GM12878 (cell line): ENCODE data around the gene TMSB10. TPM values are rescaled to one million over a fixed set of nuclear protein-coding genes. Genes with fewer than 3 reads are reported as not detected.
A peak's percentile ranks its signal among the peaks of the same experiment; 100 is the strongest.

ENCODE experiments used
- ATF2 ChIP-seq: IDR thresholded peaks from 2 replicates; pipeline ENCODE4 v1.6.1; 2012; ENCODE audit warnings: low read length, inconsistent platforms
- BCL11A ChIP-seq: IDR thresholded peaks from 2 replicates; pipeline ENCODE4 v1.6.1; 2011; ENCODE audit warnings: low read depth, low read length
- DPF2 ChIP-seq: fragments of 450-650 bp; IDR thresholded peaks from 2 replicates; pipeline ENCODE4 v1.6.1; 2017; ENCODE audit warnings: mild to moderate bottlenecking
- FOXM1 ChIP-seq: IDR thresholded peaks from 2 replicates; pipeline ENCODE4 v1.6.1; 2012; ENCODE audit warnings: low read depth, mild to moderate bottlenecking, inconsistent platforms, low read length, moderate library complexity
- JUND ChIP-seq: IDR thresholded peaks from 2 replicates; pipeline ENCODE4 v1.6.1; 2012; ENCODE audit warnings: low read depth, mild to moderate bottlenecking, low read length, improper control_type of control experiment, moderate library complexity
- MTA2 ChIP-seq: fragments of 450-650 bp; IDR thresholded peaks from 2 replicates; pipeline ENCODE4 v1.6.1; 2016; ENCODE audit warnings: low read depth, mild to moderate bottlenecking, moderate library complexity
- NRF1 ChIP-seq: conservative IDR thresholded peaks from 2 replicates; pipeline ENCODE4 v1.6.1; 2011; ENCODE audit warnings: mild to moderate bottlenecking, low read depth, low read length, improper control_type of control experiment
- POLR2A ChIP-seq: IDR thresholded peaks from 2 replicates; pipeline ENCODE4 v1.6.1; 2011; ENCODE audit warnings: low read depth, mild to moderate bottlenecking, low read length
- REST ChIP-seq: IDR thresholded peaks from 2 replicates; pipeline ENCODE4 v1.6.1; 2012; ENCODE audit warnings: mild to moderate bottlenecking, low read depth, low read length
- SP1 ChIP-seq: IDR thresholded peaks from one replicate; pipeline ENCODE4 v1.6.1; 2011; ENCODE audit warnings: low read depth, low read length
- SREBF1 ChIP-seq: IDR thresholded peaks from 2 replicates; pipeline ENCODE4 v1.6.1; 2012; ENCODE audit warnings: mild to moderate bottlenecking, low read length
- STAT3 ChIP-seq: IDR thresholded peaks from 2 replicates; pipeline ENCODE4 v1.6.1; 2011; ENCODE audit warnings: low read depth, low read length, improper control_type of control experiment
- USF1 ChIP-seq: IDR thresholded peaks from 2 replicates; pipeline ENCODE4 v1.6.1; 2011; ENCODE audit warnings: borderline replicate concordance, low read depth, mild to moderate bottlenecking, moderate library complexity, mixed read lengths, low read length; ENCODE audit not compliant: insufficient read depth; ENCODE audit errors: extremely low read length
- ZBTB4 ChIP-seq: fragments of 450-650 bp; formaldehyde crosslinking; IDR thresholded peaks from 2 replicates; pipeline ENCODE4 v1.4.0; 2022; ENCODE audit warnings: mild to moderate bottlenecking, moderate library complexity
- ZNF217 ChIP-seq: fragments of 450-650 bp; IDR thresholded peaks from 2 replicates; pipeline ENCODE4 v1.6.1; 2017; ENCODE audit warnings: antibody characterized with exemption, mild to moderate bottlenecking
- ZNF592 ChIP-seq: fragments of 450-650 bp; IDR thresholded peaks from 2 replicates; pipeline ENCODE4 v1.6.1; 2017; ENCODE audit warnings: mild to moderate bottlenecking, moderate library complexity
- polyA plus RNA-seq, 11 experiments: library from polyadenylated mRNA; depleted of rRNA in 4 of 11; unstranded in 6 of 11; stranded (reverse) in 5 of 11; fragments of >200 nt; fragmentation: Nextera tagmentation in 4 of 11; fragmentation: Illumina TruSeq in 1 of 11; extraction: Ambion mirVana in 4 of 11; extraction: Trizol in 1 of 11; gene quantifications; 1 replicate in 1 of 11; 2 replicates in 10 of 11; pipeline versions ENCODE4 v1.2.1 to v1.2.3, GENCODE V29; 2011 to 2016; ENCODE audit warnings: inconsistent platforms in 2 of 11, missing spikeins in 2 of 11, low read depth in 1 of 11
- total RNA-seq, 4 experiments: library from RNA; depleted of rRNA in 3 of 4; stranded (reverse); fragments of >200 nt in 3 of 4; fragmentation: Illumina TruSeq in 1 of 4; extraction: Trizol in 1 of 4; gene quantifications; 2 replicates each; pipeline versions ENCODE4 v1.2.1 to v1.2.3, GENCODE V29; 2013 to 2021

TMSB10 gene
- total and polyA plus RNA-seq, 10 of the 15 experiments (the other 5 are each of a cell fraction or from before 2014, with no cell fraction given), result 1,406 to 4,860 (median 3,381) TPM

- TF ChIP-seq ZBTB4 (CRISPR knock-in tag) (no peak), MTA2 (no peak), SREBF1 (no peak), ATF2 (no peak), POLR2A (no peak), JUND (no peak), NRF1 (no peak), REST (no peak), FOXM1 (no peak), STAT3 (no peak), DPF2 (peak; percentile 40; the same call in 1 of the 2 replicates), SP1 (no peak), ZNF217 (no peak), USF1 (no peak), BCL11A (no peak), ZNF592 (no peak)
These were observed 24.6 kb upstream of the TMSB10 start, which contains the start of gene TRABD2A (continued) for GRCh38 chr2:84880645-84881521.
